Ascending aorta (tissue), 2 donors: Measurements from ENCODE around the gene GPSM1. TPM values are rescaled to one million over a fixed set of nuclear protein-coding genes. Genes with fewer than 3 reads are reported as not detected.
"Not testable (repeated sequence)": the region's sequence is repeated elsewhere in the genome, so short reads cannot be mapped to it uniquely, and the experiment has no call there.

Experiments
- DNase-seq, 2 donors: peaks; one replicate each; pipeline ENCODE4 v3.0.0-alpha.2; 2019; ENCODE audit warnings: low spot score in 2 of 2
- H3K27ac ChIP-seq, 2 donors: fragments of 200-600 bp; sonication (generic); one replicate each; pipeline ENCODE4 v1.5.1; 2016 to 2017; ENCODE audit warnings: mild to moderate bottlenecking in 1 of 2
- H3K27me3 ChIP-seq: fragments of 200-600 bp; sonication (generic); one replicate; pipeline ENCODE4 v1.5.1; 2017
- H3K36me3 ChIP-seq, 2 donors: fragments of 200-600 bp; sonication (generic); one replicate each; pipeline ENCODE4 v1.5.1; 2016
- H3K4me1 ChIP-seq, 2 donors: fragments of 200-600 bp; sonication (generic); one replicate each; pipeline ENCODE4 v1.5.1; 2016 to 2017; ENCODE audit warnings: mild to moderate bottlenecking in 1 of 2
- H3K4me3 ChIP-seq, 2 donors: fragments of 200-600 bp; sonication (generic); one replicate each; pipeline ENCODE4 v1.5.1; 2016 to 2017; ENCODE audit warnings: mild to moderate bottlenecking in 1 of 2
- H3K9me3 ChIP-seq, 2 donors: fragments of 200-600 bp; sonication (generic); one replicate each; pipeline ENCODE4 v1.5.1; 2016
- intact Hi-C: fragments of 100-400 bp; cut with DNase I; formaldehyde crosslinking; loops from one replicate; pipeline ENCODE4 v1.15.1; 2023
- total RNA-seq: library from RNA; depleted of rRNA; stranded (reverse); fragments of >200 nt; gene quantifications from one replicate; pipeline ENCODE4 v1.1.0, GENCODE V29; 2016
- TF ChIP-seq, protein P1 (sequence below), 3 experiments: fragments of 200-600 bp in 2 of 3; fragments of 450-650 bp in 1 of 3; sonication (generic) in 2 of 3; IDR thresholded peaks; one replicate each; pipeline ENCODE4 v1.5.1; 2016 to 2019; ENCODE audit warnings: antibody characterized with exemption in 3 of 3, mild to moderate bottlenecking in 1 of 3, moderate library complexity in 1 of 3

GPSM1 gene
- total RNA-seq, 1 donor from 2014 or later: 85.1 TPM

DNA sequence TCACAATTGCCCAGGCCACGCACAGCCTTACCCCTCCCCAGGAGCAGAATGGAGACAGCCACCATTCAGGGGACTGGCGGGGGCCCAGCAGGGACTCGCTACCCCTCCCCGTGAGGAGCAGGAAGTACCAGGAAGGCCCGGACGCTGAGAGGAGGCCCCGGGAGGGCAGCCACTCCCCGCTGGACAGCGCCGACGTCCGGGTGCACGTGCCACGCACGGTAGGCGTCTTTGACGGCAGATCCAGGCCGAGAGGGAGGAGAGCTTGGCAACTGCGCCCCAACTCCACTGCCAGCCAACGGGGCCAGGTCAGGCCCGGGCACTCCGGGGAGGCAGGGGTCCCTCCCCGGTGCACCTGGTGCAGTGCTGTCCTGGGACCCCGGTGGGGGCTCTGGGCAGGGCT, 22.2 kb downstream of the GPSM1 start:
- TF ChIP-seq, protein P1, sequence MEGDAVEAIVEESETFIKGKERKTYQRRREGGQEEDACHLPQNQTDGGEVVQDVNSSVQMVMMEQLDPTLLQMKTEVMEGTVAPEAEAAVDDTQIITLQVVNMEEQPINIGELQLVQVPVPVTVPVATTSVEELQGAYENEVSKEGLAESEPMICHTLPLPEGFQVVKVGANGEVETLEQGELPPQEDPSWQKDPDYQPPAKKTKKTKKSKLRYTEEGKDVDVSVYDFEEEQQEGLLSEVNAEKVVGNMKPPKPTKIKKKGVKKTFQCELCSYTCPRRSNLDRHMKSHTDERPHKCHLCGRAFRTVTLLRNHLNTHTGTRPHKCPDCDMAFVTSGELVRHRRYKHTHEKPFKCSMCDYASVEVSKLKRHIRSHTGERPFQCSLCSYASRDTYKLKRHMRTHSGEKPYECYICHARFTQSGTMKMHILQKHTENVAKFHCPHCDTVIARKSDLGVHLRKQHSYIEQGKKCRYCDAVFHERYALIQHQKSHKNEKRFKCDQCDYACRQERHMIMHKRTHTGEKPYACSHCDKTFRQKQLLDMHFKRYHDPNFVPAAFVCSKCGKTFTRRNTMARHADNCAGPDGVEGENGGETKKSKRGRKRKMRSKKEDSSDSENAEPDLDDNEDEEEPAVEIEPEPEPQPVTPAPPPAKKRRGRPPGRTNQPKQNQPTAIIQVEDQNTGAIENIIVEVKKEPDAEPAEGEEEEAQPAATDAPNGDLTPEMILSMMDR (IDR thresholded peaks at IDR 0.05): no peak
- Histone ChIP-seq H3K4me3 (no peak overlapping the region), H3K27me3 (no peaks in the 10 kb centered on the region), H3K36me3 (peaks cover 4 to 12% of the 10 kb centered on the region in 2 donors), H3K4me1 (peaks cover 12 to 23% of the 10 kb centered on the region in 2 donors), H3K9me3 (no peaks in the 10 kb centered on the region), H3K27ac (no peak overlapping the region)
- intact Hi-C loops: no loop called here
- no peak for DNase-seq

GRCh38 chr9:136351252-136351800, 24.0 kb downstream of the GPSM1 start:
- H3K4me1 ChIP-seq: peaks cover 5 to 11% of the 10 kb centered on the region in 2 donors
- no peak overlapping the region for H3K27ac ChIP-seq
- peaks cover 4 to 14% of the 10 kb centered on the region in 2 donors for H3K36me3 ChIP-seq
- intact Hi-C loops: no loop called here
- TF ChIP-seq, protein P1 (IDR thresholded peaks at IDR 0.05): no peak
- no peaks in the 10 kb centered on the region for H3K9me3 ChIP-seq
- H3K27me3 ChIP-seq: no peaks in the 10 kb centered on the region
- DNase-seq: no peak
- H3K4me3 ChIP-seq: no peak overlapping the region

GRCh38 chr9:136351868-136352267, 24.5 kb downstream of the GPSM1 start:
- H3K4me1 ChIP-seq, H3K9me3 ChIP-seq, H3K27ac ChIP-seq, intact Hi-C loops, H3K27me3 ChIP-seq, DNase-seq, H3K4me3 ChIP-seq: not testable (repeated sequence)
- H3K36me3 ChIP-seq: peaks cover 8 to 20% of the 10 kb centered on the region in 2 donors

GRCh38 chr9:136352682-136353081, 25.3 kb downstream of the GPSM1 start:
- intact Hi-C loops: no loop called here
- TF ChIP-seq, protein P1 (IDR thresholded peaks at IDR 0.05): no peak
- H3K36me3 ChIP-seq: peaks cover 10 to 26% of the 10 kb centered on the region in 2 donors
- H3K9me3 ChIP-seq: no peaks in the 10 kb centered on the region
- no peak overlapping the region for H3K4me3 ChIP-seq
- H3K27ac ChIP-seq: no peak overlapping the region
- no peaks in the 10 kb centered on the region for H3K27me3 ChIP-seq
- H3K4me1 ChIP-seq: peaks cover 0 to 4% of the 10 kb centered on the region in 2 donors
- no peak for DNase-seq

GRCh38 chr9:136353088-136353487, 25.7 kb downstream of the GPSM1 start:
- H3K36me3 ChIP-seq: peaks cover 10 to 28% of the 10 kb centered on the region in 2 donors
- intact Hi-C loops: no loop called here
- H3K27me3 ChIP-seq: no peaks in the 10 kb centered on the region
- DNase-seq: no peak
- H3K9me3 ChIP-seq: no peaks in the 10 kb centered on the region
- no peak overlapping the region for H3K27ac ChIP-seq
- TF ChIP-seq, protein P1 (IDR thresholded peaks at IDR 0.05): no peak
- no peak overlapping the region for H3K4me3 ChIP-seq
- peaks cover 0 to 4% of the 10 kb centered on the region in 2 donors for H3K4me1 ChIP-seq

- Histone ChIP-seq H3K36me3 (peaks cover 16 to 28% of the 10 kb centered on the region in 2 donors), H3K4me3 (no peak overlapping the region), H3K4me1 (peaks cover 0 to 4% of the 10 kb centered on the region in 2 donors), H3K27ac (peak overlapping the region; percentile 34 to 46), H3K27me3 (no peaks in the 10 kb centered on the region), H3K9me3 (no peaks in the 10 kb centered on the region)
- intact Hi-C loops: no loop called here
- TF ChIP-seq, protein P1 (IDR thresholded peaks at IDR 0.05): no peak
- no peak for DNase-seq
These were observed 26.6 kb downstream of the GPSM1 start for GRCh38 chr9:136353757-136354488.
